CD4-positive, alpha-beta T cell treated with Interleukin-21 for 1 hour (primary cell): Measurements from ENCODE around the gene CD63.

Experiments
- DNase-seq: peaks from one replicate; pipeline ENCODE4 v3.0.0-alpha.2; 2020

CD63 gene

GRCh38 chr12:55720071-55720564 lies 8.7 kb downstream of the CD63 start, which contains the start of gene RDH5:
Gene RDH5, plus strand, starts transcription at chr12:55720393. Its CDS starts 792 bp downstream, at chr12:55721185.
- no peak for DNase-seq

- no peak for DNase-seq
Observed at GRCh38 chr12:55719371-55719770, 9.4 kb downstream of the CD63 start.

GRCh38 chr12:55718624-55719275 lies 10.1 kb downstream of the CD63 start:
- no peak for DNase-seq

- no peak for DNase-seq
Observed at GRCh38 chr12:55718015-55718414, 10.8 kb downstream of the CD63 start.

- DNase-seq: no peak
Observed at GRCh38 chr12:55717011-55718007, 11.5 kb downstream of the CD63 start.

GRCh38 chr12:55716582-55716957 lies 12.2 kb downstream of the CD63 start:
- no peak for DNase-seq

- peak; percentile 92 for DNase-seq
Observed at GRCh38 chr12:55715833-55716581, 12.8 kb downstream of the CD63 start, which contains the start of gene BLOC1S1. Gene BLOC1S1, plus strand, starts transcription at chr12:55716046. Its CDS starts 6 bp downstream, at chr12:55716052.

- DNase-seq: no peak
Observed at GRCh38 chr12:55715169-55715764, 13.5 kb downstream of the CD63 start.

GRCh38 chr12:55713721-55714120 lies 15.1 kb downstream of the CD63 start:
- no peak for DNase-seq

- DNase-seq: no peak
Observed at GRCh38 chr12:55712700-55713415, 16.0 kb downstream of the CD63 start.

- no peak for DNase-seq
Observed at GRCh38 chr12:55711786-55712553, 16.8 kb downstream of the CD63 start.

GRCh38 chr12:55708695-55709233 lies 20.0 kb downstream of the CD63 start:
- DNase-seq: no peak

GRCh38 chr12:55707841-55708694 lies 20.7 kb downstream of the CD63 start, which contains the start of gene ITGA7:
Gene ITGA7, minus strand, starts transcription at chr12:55707904. Its CDS starts 222 bp downstream, at chr12:55707682.
- DNase-seq: peak; percentile 65

GRCh38 chr12:55707219-55707671 lies 21.6 kb downstream of the CD63 start:
- DNase-seq: no peak

GRCh38 chr12:55706568-55707218 lies 22.1 kb downstream of the CD63 start:
- DNase-seq: no peak

GRCh38 chr12:55705782-55706402 lies 22.9 kb downstream of the CD63 start:
- no peak for DNase-seq

- DNase-seq: no peak
Observed at GRCh38 chr12:55704824-55705718, 23.7 kb downstream of the CD63 start.
